ENCODE measurements around the gene EIF2B5. TPM values are rescaled to one million over a fixed set of nuclear protein-coding genes. Genes with fewer than 3 reads are reported as not detected.

Gene EIF2B5
- total and polyA plus RNA-seq, 9 of the 15 experiments (the other 6 are each of a cell fraction or from before 2014, with no cell fraction given) = 19.1 to 92.4 (median 74.0) TPM

DNA sequence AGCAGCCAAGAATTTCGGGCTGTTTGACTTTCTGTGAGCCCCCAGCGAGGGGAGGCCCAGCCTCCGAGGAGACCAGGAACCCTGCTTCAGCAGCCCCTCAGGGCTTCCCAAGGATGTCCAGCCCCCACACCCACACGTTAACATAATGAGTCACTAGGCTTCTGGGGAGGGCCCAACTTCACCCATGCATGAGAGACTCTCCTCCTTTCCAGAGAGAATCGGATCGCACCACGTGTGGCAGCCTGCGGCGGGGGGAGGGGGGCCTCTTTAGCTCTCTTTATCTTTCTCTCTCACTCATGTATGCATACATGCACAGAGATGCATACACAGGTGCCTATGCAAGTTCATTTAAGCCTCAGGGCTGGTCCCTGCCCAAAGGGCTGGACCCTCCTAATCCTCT, 36.4 kb downstream of the EIF2B5 start (continued):
- TF ChIP-seq, protein P1, sequence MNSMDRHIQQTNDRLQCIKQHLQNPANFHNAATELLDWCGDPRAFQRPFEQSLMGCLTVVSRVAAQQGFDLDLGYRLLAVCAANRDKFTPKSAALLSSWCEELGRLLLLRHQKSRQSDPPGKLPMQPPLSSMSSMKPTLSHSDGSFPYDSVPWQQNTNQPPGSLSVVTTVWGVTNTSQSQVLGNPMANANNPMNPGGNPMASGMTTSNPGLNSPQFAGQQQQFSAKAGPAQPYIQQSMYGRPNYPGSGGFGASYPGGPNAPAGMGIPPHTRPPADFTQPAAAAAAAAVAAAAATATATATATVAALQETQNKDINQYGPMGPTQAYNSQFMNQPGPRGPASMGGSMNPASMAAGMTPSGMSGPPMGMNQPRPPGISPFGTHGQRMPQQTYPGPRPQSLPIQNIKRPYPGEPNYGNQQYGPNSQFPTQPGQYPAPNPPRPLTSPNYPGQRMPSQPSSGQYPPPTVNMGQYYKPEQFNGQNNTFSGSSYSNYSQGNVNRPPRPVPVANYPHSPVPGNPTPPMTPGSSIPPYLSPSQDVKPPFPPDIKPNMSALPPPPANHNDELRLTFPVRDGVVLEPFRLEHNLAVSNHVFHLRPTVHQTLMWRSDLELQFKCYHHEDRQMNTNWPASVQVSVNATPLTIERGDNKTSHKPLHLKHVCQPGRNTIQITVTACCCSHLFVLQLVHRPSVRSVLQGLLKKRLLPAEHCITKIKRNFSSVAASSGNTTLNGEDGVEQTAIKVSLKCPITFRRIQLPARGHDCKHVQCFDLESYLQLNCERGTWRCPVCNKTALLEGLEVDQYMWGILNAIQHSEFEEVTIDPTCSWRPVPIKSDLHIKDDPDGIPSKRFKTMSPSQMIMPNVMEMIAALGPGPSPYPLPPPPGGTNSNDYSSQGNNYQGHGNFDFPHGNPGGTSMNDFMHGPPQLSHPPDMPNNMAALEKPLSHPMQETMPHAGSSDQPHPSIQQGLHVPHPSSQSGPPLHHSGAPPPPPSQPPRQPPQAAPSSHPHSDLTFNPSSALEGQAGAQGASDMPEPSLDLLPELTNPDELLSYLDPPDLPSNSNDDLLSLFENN (IDR thresholded peaks at IDR 0.05; ENCODE audit: low read depth in 2 of 2, low read length in 2 of 2) = no peak
- TF ChIP-seq SETDB1 (IDR thresholded peaks at IDR 0.05; ENCODE audit: low read length) = no peak
- no peak for TF ChIP-seq ZNF584 (CRISPR knock-in tag; IDR thresholded peaks at IDR 0.05; ENCODE audit: low read depth)
- TF ChIP-seq NR3C1 (CRISPR knock-in tag; IDR thresholded peaks at IDR 0.05) = no peak
- TF ChIP-seq MEF2D (tag; conservative IDR thresholded peaks at IDR 0.05; ENCODE audit: low read depth) = no peak
- no peak for TF ChIP-seq SNIP1 (IDR thresholded peaks at IDR 0.05; ENCODE audit: low read depth)
- TF ChIP-seq ZNF212 (CRISPR knock-in tag; IDR thresholded peaks at IDR 0.05) = no peak
- TF ChIP-seq, protein P2, sequence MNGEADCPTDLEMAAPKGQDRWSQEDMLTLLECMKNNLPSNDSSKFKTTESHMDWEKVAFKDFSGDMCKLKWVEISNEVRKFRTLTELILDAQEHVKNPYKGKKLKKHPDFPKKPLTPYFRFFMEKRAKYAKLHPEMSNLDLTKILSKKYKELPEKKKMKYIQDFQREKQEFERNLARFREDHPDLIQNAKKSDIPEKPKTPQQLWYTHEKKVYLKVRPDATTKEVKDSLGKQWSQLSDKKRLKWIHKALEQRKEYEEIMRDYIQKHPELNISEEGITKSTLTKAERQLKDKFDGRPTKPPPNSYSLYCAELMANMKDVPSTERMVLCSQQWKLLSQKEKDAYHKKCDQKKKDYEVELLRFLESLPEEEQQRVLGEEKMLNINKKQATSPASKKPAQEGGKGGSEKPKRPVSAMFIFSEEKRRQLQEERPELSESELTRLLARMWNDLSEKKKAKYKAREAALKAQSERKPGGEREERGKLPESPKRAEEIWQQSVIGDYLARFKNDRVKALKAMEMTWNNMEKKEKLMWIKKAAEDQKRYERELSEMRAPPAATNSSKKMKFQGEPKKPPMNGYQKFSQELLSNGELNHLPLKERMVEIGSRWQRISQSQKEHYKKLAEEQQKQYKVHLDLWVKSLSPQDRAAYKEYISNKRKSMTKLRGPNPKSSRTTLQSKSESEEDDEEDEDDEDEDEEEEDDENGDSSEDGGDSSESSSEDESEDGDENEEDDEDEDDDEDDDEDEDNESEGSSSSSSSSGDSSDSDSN (IDR thresholded peaks at IDR 0.05; ENCODE audit: borderline replicate concordance in 1 of 2, low read depth in 2 of 2, low read length in 2 of 2) = no peak
- TF ChIP-seq, protein P3, sequence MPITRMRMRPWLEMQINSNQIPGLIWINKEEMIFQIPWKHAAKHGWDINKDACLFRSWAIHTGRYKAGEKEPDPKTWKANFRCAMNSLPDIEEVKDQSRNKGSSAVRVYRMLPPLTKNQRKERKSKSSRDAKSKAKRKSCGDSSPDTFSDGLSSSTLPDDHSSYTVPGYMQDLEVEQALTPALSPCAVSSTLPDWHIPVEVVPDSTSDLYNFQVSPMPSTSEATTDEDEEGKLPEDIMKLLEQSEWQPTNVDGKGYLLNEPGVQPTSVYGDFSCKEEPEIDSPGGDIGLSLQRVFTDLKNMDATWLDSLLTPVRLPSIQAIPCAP (CRISPR knock-in tag; IDR thresholded peaks at IDR 0.05; ENCODE audit: borderline replicate concordance) = no peak
- TF ChIP-seq JUN (IDR thresholded peaks at IDR 0.05; ENCODE audit: borderline replicate concordance, low read depth, low read length) = peak; percentile 30; the same call in 1 of the 2 replicates
- TF ChIP-seq JUN (CRISPR knock-in tag; IDR thresholded peaks at IDR 0.05; ENCODE audit: borderline replicate concordance) = no peak
- TF ChIP-seq, protein P4, sequence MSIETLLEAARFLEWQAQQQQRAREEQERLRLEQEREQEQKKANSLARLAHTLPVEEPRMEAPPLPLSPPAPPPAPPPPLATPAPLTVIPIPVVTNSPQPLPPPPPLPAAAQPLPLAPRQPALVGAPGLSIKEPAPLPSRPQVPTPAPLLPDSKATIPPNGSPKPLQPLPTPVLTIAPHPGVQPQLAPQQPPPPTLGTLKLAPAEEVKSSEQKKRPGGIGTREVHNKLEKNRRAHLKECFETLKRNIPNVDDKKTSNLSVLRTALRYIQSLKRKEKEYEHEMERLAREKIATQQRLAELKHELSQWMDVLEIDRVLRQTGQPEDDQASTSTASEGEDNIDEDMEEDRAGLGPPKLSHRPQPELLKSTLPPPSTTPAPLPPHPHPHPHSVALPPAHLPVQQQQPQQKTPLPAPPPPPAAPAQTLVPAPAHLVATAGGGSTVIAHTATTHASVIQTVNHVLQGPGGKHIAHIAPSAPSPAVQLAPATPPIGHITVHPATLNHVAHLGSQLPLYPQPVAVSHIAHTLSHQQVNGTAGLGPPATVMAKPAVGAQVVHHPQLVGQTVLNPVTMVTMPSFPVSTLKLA (conservative IDR thresholded peaks at IDR 0.05) = peak; percentile 69 to 82; a peak in 3 of 4 replicates
- TF ChIP-seq, protein P5, sequence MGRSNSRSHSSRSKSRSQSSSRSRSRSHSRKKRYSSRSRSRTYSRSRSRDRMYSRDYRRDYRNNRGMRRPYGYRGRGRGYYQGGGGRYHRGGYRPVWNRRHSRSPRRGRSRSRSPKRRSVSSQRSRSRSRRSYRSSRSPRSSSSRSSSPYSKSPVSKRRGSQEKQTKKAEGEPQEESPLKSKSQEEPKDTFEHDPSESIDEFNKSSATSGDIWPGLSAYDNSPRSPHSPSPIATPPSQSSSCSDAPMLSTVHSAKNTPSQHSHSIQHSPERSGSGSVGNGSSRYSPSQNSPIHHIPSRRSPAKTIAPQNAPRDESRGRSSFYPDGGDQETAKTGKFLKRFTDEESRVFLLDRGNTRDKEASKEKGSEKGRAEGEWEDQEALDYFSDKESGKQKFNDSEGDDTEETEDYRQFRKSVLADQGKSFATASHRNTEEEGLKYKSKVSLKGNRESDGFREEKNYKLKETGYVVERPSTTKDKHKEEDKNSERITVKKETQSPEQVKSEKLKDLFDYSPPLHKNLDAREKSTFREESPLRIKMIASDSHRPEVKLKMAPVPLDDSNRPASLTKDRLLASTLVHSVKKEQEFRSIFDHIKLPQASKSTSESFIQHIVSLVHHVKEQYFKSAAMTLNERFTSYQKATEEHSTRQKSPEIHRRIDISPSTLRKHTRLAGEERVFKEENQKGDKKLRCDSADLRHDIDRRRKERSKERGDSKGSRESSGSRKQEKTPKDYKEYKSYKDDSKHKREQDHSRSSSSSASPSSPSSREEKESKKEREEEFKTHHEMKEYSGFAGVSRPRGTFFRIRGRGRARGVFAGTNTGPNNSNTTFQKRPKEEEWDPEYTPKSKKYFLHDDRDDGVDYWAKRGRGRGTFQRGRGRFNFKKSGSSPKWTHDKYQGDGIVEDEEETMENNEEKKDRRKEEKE (IDR thresholded peaks at IDR 0.05; ENCODE audit: borderline replicate concordance in 1 of 2, control insufficient read depth in 1 of 2, low read depth in 2 of 2, low read length in 1 of 2) = no peak
- TF ChIP-seq, protein P6, sequence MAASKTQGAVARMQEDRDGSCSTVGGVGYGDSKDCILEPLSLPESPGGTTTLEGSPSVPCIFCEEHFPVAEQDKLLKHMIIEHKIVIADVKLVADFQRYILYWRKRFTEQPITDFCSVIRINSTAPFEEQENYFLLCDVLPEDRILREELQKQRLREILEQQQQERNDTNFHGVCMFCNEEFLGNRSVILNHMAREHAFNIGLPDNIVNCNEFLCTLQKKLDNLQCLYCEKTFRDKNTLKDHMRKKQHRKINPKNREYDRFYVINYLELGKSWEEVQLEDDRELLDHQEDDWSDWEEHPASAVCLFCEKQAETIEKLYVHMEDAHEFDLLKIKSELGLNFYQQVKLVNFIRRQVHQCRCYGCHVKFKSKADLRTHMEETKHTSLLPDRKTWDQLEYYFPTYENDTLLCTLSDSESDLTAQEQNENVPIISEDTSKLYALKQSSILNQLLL (CRISPR knock-in tag; IDR thresholded peaks at IDR 0.05; ENCODE audit: borderline replicate concordance) = no peak
